Hepatocyte (in vitro differentiated cells): ENCODE results near the gene ACO1. TPM values are rescaled to one million over a fixed set of nuclear protein-coding genes. Genes with fewer than 3 reads are reported as not detected.

Source experiments
- DNase-seq: peaks from one replicate; pipeline ENCODE4 v3.0.0-alpha.2; 2016; ENCODE audit warnings: low spot score
- H2AFZ ChIP-seq: fragments of 200-600 bp; sonication (generic); 2 replicates; pipeline ENCODE4 v1.6.0; 2016; ENCODE audit warnings: antibody characterized with exemption, mild to moderate bottlenecking
- H3K27ac ChIP-seq: fragments of 200-600 bp; sonication (generic); 2 replicates; pipeline ENCODE4 v1.5.1; 2016; ENCODE audit warnings: mild to moderate bottlenecking
- H3K27me3 ChIP-seq: fragments of 200-600 bp; sonication (generic); 2 replicates; pipeline ENCODE4 v1.6.1; 2016
- H3K36me3 ChIP-seq: fragments of 200-600 bp; sonication (generic); replicated peaks from 2 replicates; pipeline ENCODE4 v1.5.1; 2016; ENCODE audit warnings: low read depth; ENCODE audit not compliant: insufficient read depth
- H3K4me1 ChIP-seq: fragments of 200-600 bp; sonication (generic); 2 replicates; pipeline ENCODE4 v1.5.1; 2016; ENCODE audit warnings: mild to moderate bottlenecking, moderate library complexity; ENCODE audit not compliant: insufficient read depth
- H3K4me2 ChIP-seq: fragments of 200-600 bp; sonication (generic); 2 replicates; pipeline ENCODE4 v1.6.0; 2016
- H3K4me3 ChIP-seq: fragments of 200-600 bp; sonication (generic); 2 replicates; pipeline ENCODE4 v1.5.1; 2016; ENCODE audit warnings: mild to moderate bottlenecking
- H3K79me2 ChIP-seq: fragments of 200-600 bp; sonication (generic); 2 replicates; pipeline ENCODE4 v1.6.0; 2017; ENCODE audit warnings: mild to moderate bottlenecking
- H3K9me2 ChIP-seq: fragments of 200-600 bp; sonication (generic); replicated peaks from 2 replicates; pipeline ENCODE4 v1.6.0; 2017; ENCODE audit warnings: mild to moderate bottlenecking; ENCODE audit not compliant: insufficient read depth
- H3K9me3 ChIP-seq: fragments of 200-600 bp; sonication (generic); 2 replicates; pipeline ENCODE4 v1.5.1; 2016; ENCODE audit warnings: low read depth, mild to moderate bottlenecking
- H4K20me1 ChIP-seq: fragments of 200-600 bp; sonication (generic); 2 replicates; pipeline ENCODE4 v1.6.0; 2016; ENCODE audit warnings: mild to moderate bottlenecking; ENCODE audit not compliant: insufficient read depth, poor library complexity, severe bottlenecking
- CTCF ChIP-seq: fragments of 200-600 bp; sonication (generic); IDR thresholded peaks from 2 replicates; pipeline ENCODE4 v1.5.1; 2016; ENCODE audit warnings: antibody characterized with exemption, mild to moderate bottlenecking; ENCODE audit not compliant: poor library complexity
- EZH2 ChIP-seq: fragments of 200-600 bp; sonication (generic); IDR thresholded peaks from 2 replicates; pipeline ENCODE4 v1.6.1; 2016; ENCODE audit warnings: antibody characterized with exemption, mild to moderate bottlenecking, borderline replicate concordance
- EZH2phosphoT487 ChIP-seq: fragments of 200-600 bp; sonication (generic); IDR thresholded peaks from one replicate; pipeline ENCODE4 v1.6.1; 2018; ENCODE audit warnings: antibody characterized with exemption, mild to moderate bottlenecking, low read depth, moderate library complexity; ENCODE audit not compliant: unreplicated experiment, severe bottlenecking
- WGBS: methylation state at CpG from one replicate; pipeline ENCODE4 v1.1.6; 2016; ENCODE audit warnings: low lambda C conversion rate; ENCODE audit errors: missing lambda C conversion rate; 5-methylcytosine and 5-hydroxymethylcytosine counted together
- polyA plus RNA-seq: library from polyadenylated mRNA; unstranded; fragments of >200 nt; fragmentation: Nextera tagmentation; extraction: Ambion mirVana; gene quantifications from 2 replicates; pipeline ENCODE4 v1.2.1, GENCODE V29; 2016
- total RNA-seq: library from RNA; depleted of rRNA; stranded (reverse); fragments of >200 nt; gene quantifications from 2 replicates; pipeline ENCODE4 v1.2.3, GENCODE V29; 2014

Gene ACO1
- total and polyA plus RNA-seq, 2 experiments from 2014 or later: 46.1 to 65.7 TPM

DNA sequence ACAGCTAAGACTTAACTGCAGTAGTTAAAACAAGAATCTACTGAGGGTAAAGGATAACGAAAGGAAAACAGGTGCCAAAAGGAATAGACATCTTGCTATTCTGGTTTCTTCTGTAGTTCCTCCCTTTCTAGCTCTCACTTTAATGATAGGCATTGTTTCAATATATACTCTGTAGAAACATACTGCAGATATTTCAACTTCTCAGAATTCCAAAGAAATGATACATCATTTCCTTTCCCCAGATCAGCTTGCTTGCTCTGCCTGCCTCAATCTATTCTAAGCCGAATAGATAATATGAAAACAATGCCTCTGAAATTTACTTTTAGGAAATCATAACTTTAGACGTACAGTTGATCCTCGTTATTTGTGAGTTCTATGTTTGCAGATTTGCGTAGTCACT, 46.3 kb downstream of the ACO1 start:
- TF ChIP-seq EZH2 (no peak), EZH2phosphoT487 (no peak), CTCF (no peak)
- H3K4me3 ChIP-seq: no peak overlapping the region
- no peaks in the 10 kb centered on the region for H3K9me2 ChIP-seq
- H3K4me1 ChIP-seq: peaks cover 9% of the 10 kb centered on the region
- no peaks in the 10 kb centered on the region for H3K27me3 ChIP-seq
- no peak for DNase-seq
- no peaks in the 10 kb centered on the region for H3K9me3 ChIP-seq
- H3K27ac ChIP-seq: no peak overlapping the region
- no peaks in the 10 kb centered on the region for H3K36me3 ChIP-seq
- H3K79me2 ChIP-seq: no peaks in the 10 kb centered on the region
- no peak overlapping the region for H3K4me2 ChIP-seq
- H2AFZ ChIP-seq: no peak overlapping the region
- 93% methylated on average over 5 of the region's 5 CpGs for WGBS
- H4K20me1 ChIP-seq: no peaks in the 10 kb centered on the region

DNA sequence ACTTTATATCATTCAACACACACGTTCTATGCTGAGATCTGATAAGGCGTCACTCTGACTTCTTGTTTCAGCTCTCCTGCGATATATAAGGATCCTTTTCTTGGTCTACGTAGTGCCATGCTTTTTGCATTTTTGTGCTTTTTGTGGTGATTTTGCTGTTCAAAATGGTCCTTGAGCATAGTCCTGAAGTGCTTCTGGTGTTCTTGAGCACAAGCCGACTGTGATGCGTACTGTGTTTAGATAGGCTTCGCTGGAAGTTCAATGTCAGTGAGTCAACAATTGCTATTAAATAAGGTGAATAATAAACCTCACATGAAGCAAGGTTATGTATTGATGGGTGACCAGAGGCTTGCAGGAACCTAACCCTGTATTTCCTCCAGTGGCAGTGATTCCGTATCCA, 46.8 kb downstream of the ACO1 start:
- Histone ChIP-seq H3K4me2 (no peak overlapping the region), H3K27me3 (no peaks in the 10 kb centered on the region), H3K79me2 (no peaks in the 10 kb centered on the region), H3K4me1 (peaks cover 6% of the 10 kb centered on the region), H3K9me2 (no peaks in the 10 kb centered on the region), H3K27ac (no peak overlapping the region), H3K9me3 (no peaks in the 10 kb centered on the region), H2AFZ (no peak overlapping the region), H3K36me3 (no peaks in the 10 kb centered on the region), H3K4me3 (no peak overlapping the region), H4K20me1 (no peaks in the 10 kb centered on the region)
- no peak for DNase-seq
- 92% methylated on average over 8 of the region's 8 CpGs for WGBS
- TF ChIP-seq CTCF (no peak), EZH2 (no peak)

DNA sequence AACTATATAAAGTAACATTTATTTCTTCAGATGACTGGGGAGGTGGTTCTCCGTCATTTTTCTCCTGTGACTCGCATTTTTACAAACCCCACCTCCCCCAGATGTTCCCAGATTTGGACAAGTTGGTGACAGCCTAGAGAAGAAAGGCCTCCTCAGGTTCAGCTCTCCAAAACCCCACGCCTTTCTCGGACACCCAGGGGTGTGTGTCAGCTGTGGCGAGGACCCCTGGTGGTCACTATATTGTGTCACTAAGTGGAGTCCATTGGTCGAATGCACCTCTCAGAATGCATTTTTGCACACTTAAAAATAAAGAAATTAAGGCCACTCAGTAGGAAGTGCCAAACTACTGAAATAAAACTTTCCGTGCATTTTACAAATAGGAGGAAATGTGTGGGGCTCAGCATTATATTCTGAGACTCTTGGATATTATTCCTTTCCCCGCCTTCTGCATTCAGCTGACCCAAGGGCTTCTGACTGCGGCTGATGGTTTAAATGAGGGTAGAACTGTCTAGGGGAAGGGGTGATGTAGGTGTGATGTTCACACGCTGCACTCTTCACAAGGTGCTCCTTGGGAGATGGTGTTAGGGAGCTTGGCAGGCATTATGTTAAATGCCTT, 47.6 kb downstream of the ACO1 start:
- Histone ChIP-seq H3K36me3 (no peaks in the 10 kb centered on the region), H3K27ac (no peak overlapping the region), H3K9me2 (no peaks in the 10 kb centered on the region), H3K4me2 (no peak overlapping the region), H3K79me2 (no peaks in the 10 kb centered on the region), H3K27me3 (no peaks in the 10 kb centered on the region), H2AFZ (no peak overlapping the region), H3K9me3 (no peaks in the 10 kb centered on the region), H3K4me1 (peaks cover 6% of the 10 kb centered on the region), H4K20me1 (no peaks in the 10 kb centered on the region), H3K4me3 (no peak overlapping the region)
- TF ChIP-seq EZH2phosphoT487: no peak
- no peak for TF ChIP-seq EZH2
- TF ChIP-seq CTCF: peak; percentile 51
- peak; percentile 58 for DNase-seq
- WGBS: 78% methylated on average over 10 of the region's 10 CpGs

DNA sequence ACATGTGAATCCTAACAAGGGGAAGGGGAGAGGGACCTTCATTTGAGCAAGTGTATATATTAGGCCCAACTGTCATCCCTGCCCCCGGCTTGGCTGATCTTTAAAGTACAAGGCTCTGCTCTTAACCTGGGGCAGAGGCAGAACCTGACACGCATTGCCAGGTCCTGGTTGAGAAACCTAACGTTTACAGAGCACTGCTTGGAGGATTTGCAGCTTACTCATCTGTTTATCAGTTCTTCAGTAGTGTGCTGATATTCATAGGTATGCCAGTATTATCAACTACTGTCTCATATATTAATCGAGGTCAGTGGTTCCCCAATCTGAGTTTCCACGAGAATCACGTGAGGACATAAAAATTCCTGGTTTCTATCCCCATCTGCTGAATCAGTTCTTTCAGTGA, 50.4 kb downstream of the ACO1 start:
- Histone ChIP-seq H3K4me2 (no peak overlapping the region), H3K27me3 (no peaks in the 10 kb centered on the region), H3K9me2 (no peaks in the 10 kb centered on the region), H3K36me3 (no peaks in the 10 kb centered on the region), H3K9me3 (no peaks in the 10 kb centered on the region), H3K4me1 (no peaks in the 10 kb centered on the region), H3K27ac (no peak overlapping the region), H2AFZ (no peak overlapping the region), H3K4me3 (no peak overlapping the region), H4K20me1 (no peaks in the 10 kb centered on the region), H3K79me2 (no peaks in the 10 kb centered on the region)
- DNase-seq: no peak
- WGBS: 79% methylated on average over 6 of the region's 6 CpGs
- TF ChIP-seq EZH2phosphoT487 (no peak), EZH2 (no peak), CTCF (no peak)
